DND-41 (cell line): ENCODE data around the gene SCEL.

ENCODE experiments used
- ATAC-seq: fragments of 200-7000 bp; cut with Tn5 transposase; 3 replicates; pipeline ENCODE4 v1.9.1; 2021; ENCODE audit warnings: low read depth; ENCODE audit not compliant: insufficient read depth
- DNase-seq: peaks from one replicate; pipeline ENCODE4 v3.0.0-alpha.2; 2020
- H2AFZ ChIP-seq: 2 replicates; pipeline ENCODE4 v1.6.0; 2012; ENCODE audit warnings: low read depth, low read length
- H3K27ac ChIP-seq: 2 replicates; pipeline ENCODE4 v1.5.1; 2012; ENCODE audit warnings: low read length, inconsistent platforms
- H3K27me3 ChIP-seq: fragments of 200-600 bp; sonication (generic); 2 replicates; pipeline ENCODE4 v1.6.0; 2012; ENCODE audit warnings: low read length, mild to moderate bottlenecking, inconsistent platforms; ENCODE audit not compliant: insufficient read depth, poor library complexity
- H3K36me3 ChIP-seq: 2 replicates; pipeline ENCODE4 v1.5.1; 2012; ENCODE audit warnings: low read length, inconsistent platforms; ENCODE audit not compliant: insufficient read depth
- H3K4me1 ChIP-seq: 2 replicates; pipeline ENCODE4 v1.5.1; 2012; ENCODE audit warnings: mild to moderate bottlenecking, low read length; ENCODE audit not compliant: insufficient read depth
- H3K4me2 ChIP-seq: 2 replicates; pipeline ENCODE4 v1.6.0; 2012; ENCODE audit warnings: mild to moderate bottlenecking, moderate library complexity, low read length, inconsistent platforms; ENCODE audit not compliant: insufficient read depth
- H3K4me3 ChIP-seq, 2 experiments: fragments of 200-600 bp in 1 of 2; shearing (Covaris generic) in 1 of 2; 2 replicates each; pipeline ENCODE4 v1.5.1; 2012 to 2016; ENCODE audit warnings: inconsistent platforms in 2 of 2, low read length in 2 of 2, mild to moderate bottlenecking in 2 of 2, low read depth in 1 of 2, moderate library complexity in 1 of 2
- H3K79me2 ChIP-seq: 2 replicates; pipeline ENCODE4 v1.6.0; 2012; ENCODE audit warnings: low read length, inconsistent platforms; ENCODE audit not compliant: insufficient read depth
- H3K9ac ChIP-seq: 2 replicates; pipeline ENCODE4 v1.6.0; 2012; ENCODE audit warnings: low read depth, mild to moderate bottlenecking, inconsistent platforms, low read length, moderate library complexity
- H3K9me3 ChIP-seq: 2 replicates; pipeline ENCODE4 v1.5.1; 2012; ENCODE audit warnings: low read length, moderate library complexity, mild to moderate bottlenecking, inconsistent platforms; ENCODE audit not compliant: insufficient read depth, severe bottlenecking
- H4K20me1 ChIP-seq: 2 replicates; pipeline ENCODE4 v1.6.0; 2012; ENCODE audit warnings: low read length; ENCODE audit not compliant: insufficient read depth
- CTCF ChIP-seq: IDR thresholded peaks from 2 replicates; pipeline ENCODE4 v1.5.1; 2012; ENCODE audit warnings: borderline replicate concordance, low read length, moderate library complexity, mild to moderate bottlenecking; ENCODE audit not compliant: poor library complexity, severe bottlenecking; ENCODE audit errors: extremely low read depth
- EZH2 ChIP-seq: IDR thresholded peaks from 3 replicates; pipeline ENCODE4 v1.6.1; 2012; ENCODE audit warnings: borderline replicate concordance, low read depth, mild to moderate bottlenecking, moderate library complexity, low read length, inconsistent platforms; ENCODE audit not compliant: severe bottlenecking

Gene SCEL

DNA sequence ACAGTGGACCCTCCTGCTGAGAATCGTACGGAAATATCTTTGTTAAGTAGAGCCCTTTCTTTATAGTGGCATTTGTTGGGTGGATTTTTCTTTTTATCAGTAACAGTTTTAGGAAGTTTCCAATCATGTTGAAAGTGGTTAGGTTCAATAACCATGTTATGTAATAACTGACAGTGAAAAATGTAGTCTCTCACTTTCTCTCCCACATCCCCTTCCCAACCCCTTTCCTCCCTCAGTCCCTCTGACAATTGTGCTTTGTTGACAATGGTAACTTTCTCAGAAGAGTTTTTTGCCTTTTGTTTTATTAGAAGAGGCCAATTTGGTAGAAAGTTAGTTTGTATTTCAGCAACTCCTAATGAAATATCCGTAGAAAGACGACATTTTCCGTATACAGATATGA, 84.1 kb downstream of the SCEL start:
- no peak overlapping the region for H3K4me2 ChIP-seq
- no peak for ATAC-seq
- H3K4me1 ChIP-seq: no peaks in the 10 kb centered on the region
- no peaks in the 10 kb centered on the region for H3K9me3 ChIP-seq
- H3K79me2 ChIP-seq: no peaks in the 10 kb centered on the region
- H3K36me3 ChIP-seq: no peaks in the 10 kb centered on the region
- DNase-seq: no peak
- no peak for TF ChIP-seq CTCF
- no peak overlapping the region for H3K27ac ChIP-seq
- no peaks in the 10 kb centered on the region for H3K27me3 ChIP-seq
- H4K20me1 ChIP-seq: no peaks in the 10 kb centered on the region
- H3K9ac ChIP-seq: no peak overlapping the region
- no peak overlapping the region for H3K4me3 ChIP-seq
- H2AFZ ChIP-seq: no peak overlapping the region

- Histone ChIP-seq H3K27ac (no peak overlapping the region), H3K9me3 (no peaks in the 10 kb centered on the region), H3K79me2 (no peaks in the 10 kb centered on the region), H3K4me1 (no peaks in the 10 kb centered on the region), H3K4me2 (no peak overlapping the region), H3K9ac (no peak overlapping the region), H4K20me1 (no peaks in the 10 kb centered on the region), H2AFZ (no peak overlapping the region), H3K27me3 (no peaks in the 10 kb centered on the region), H3K36me3 (no peaks in the 10 kb centered on the region), H3K4me3 (no peak overlapping the region)
- ATAC-seq: no peak
- no peak for DNase-seq
- TF ChIP-seq EZH2 (no peak), CTCF (no peak)
Observed at GRCh38 chr13:77620138-77620537, 84.6 kb downstream of the SCEL start.

- Histone ChIP-seq H3K4me2 (no peak overlapping the region), H3K9me3 (no peaks in the 10 kb centered on the region), H3K27ac (no peak overlapping the region), H2AFZ (no peak overlapping the region), H4K20me1 (no peaks in the 10 kb centered on the region), H3K36me3 (no peaks in the 10 kb centered on the region), H3K9ac (no peak overlapping the region), H3K4me3 (no peak overlapping the region), H3K79me2 (no peaks in the 10 kb centered on the region), H3K27me3 (no peaks in the 10 kb centered on the region), H3K4me1 (no peaks in the 10 kb centered on the region)
- DNase-seq (no peak), ATAC-seq (no peak)
- no peak for TF ChIP-seq EZH2
- TF ChIP-seq CTCF: no peak
Observed at GRCh38 chr13:77623806-77624205, 88.3 kb downstream of the SCEL start.

DNA sequence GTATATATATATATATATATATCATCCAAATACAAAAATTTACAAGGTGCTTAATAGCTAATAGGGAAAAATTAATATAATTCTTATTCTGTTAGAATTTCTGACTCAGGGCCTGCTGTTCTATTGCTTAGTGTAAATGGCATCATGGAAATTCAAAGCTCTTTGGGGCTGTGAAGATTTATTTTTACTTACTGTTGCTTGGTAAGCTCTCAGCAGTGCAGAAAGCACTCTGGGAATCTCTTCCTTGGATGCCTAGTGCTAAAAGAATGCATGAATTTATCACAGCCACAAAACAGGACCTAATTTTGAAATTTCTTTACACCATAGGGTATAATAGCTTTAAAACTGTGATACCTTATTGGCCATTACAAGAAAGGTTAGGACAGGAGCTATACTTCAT, 92.7 kb downstream of the SCEL start:
- Histone ChIP-seq H4K20me1 (no peaks in the 10 kb centered on the region), H3K4me1 (no peaks in the 10 kb centered on the region), H3K4me2 (no peak overlapping the region), H3K27me3 (no peaks in the 10 kb centered on the region), H3K4me3 (no peak overlapping the region), H3K9me3 (no peaks in the 10 kb centered on the region), H2AFZ (no peak overlapping the region), H3K79me2 (no peaks in the 10 kb centered on the region), H3K27ac (no peak overlapping the region), H3K9ac (no peak overlapping the region), H3K36me3 (no peaks in the 10 kb centered on the region)
- DNase-seq: no peak
- no peak for ATAC-seq
- TF ChIP-seq EZH2 (no peak), CTCF (no peak)
